ENCODE measurements around the gene ASB13. TPM values are rescaled to one million over a fixed set of nuclear protein-coding genes. Genes with fewer than 3 reads are reported as not detected.

The ASB13 gene
- total RNA-seq, 1 experiment from 2014 or later: 18.4 TPM

GRCh38 chr10:5651388-5651764 is 15.0 kb downstream of the ASB13 start:
- Histone ChIP-seq H3K4me3 (ENCODE audit: low read depth in 2 of 2, low read length in 2 of 2) (no peak overlapping the region), H3K27me3 (ENCODE audit: control insufficient read depth, insufficient read depth, low read length) (no peaks in the 10 kb centered on the region), H3K36me3 (ENCODE audit: control insufficient read depth, insufficient read depth, low read length) (no peaks in the 10 kb centered on the region), H3K4me1 (ENCODE audit: control insufficient read depth, insufficient read depth, low read length) (no peaks in the 10 kb centered on the region), H3K9me3 (ENCODE audit: control insufficient read depth, insufficient read depth, low read depth, low read length) (no peaks in the 10 kb centered on the region), H3K27ac (ENCODE audit: low read length) (no peak overlapping the region)
- POLR2A ChIA-PET: no interaction called here
- CTCF ChIA-PET: no interaction called here
- no peak for TF ChIP-seq SIN3A (IDR thresholded peaks at IDR 0.05; ENCODE audit: borderline replicate concordance, insufficient read depth, low read depth, low read length)
- no peak for TF ChIP-seq POLR2AphosphoS5 (IDR thresholded peaks at IDR 0.05; ENCODE audit: low read depth, low read length)
- TF ChIP-seq REST (IDR thresholded peaks at IDR 0.05; ENCODE audit: insufficient read depth in 1 of 2, low read depth in 2 of 2, low read length in 1 of 2): no peak
- no peak for TF ChIP-seq TCF7L2 (IDR thresholded peaks at IDR 0.05; ENCODE audit: low read depth, low read length)
- no peak for TF ChIP-seq CTCF (IDR thresholded peaks at IDR 0.05)
- no peak for DNase-seq (ENCODE audit: low read depth, low spot score)
- intact Hi-C loops (cut with micrococcal nuclease; ENCODE audit: unreplicated experiment): no loop called here
- ATAC-seq: no peak
- no TSS peak for BruUV-seq (replicated peaks)
- in situ Hi-C loops (cut with HindIII; ENCODE audit: low pct_unique_long_range_greater_than_20kb, low sequenced_read_pairs): no loop called here

GRCh38 chr10:5650664-5651387 is 15.6 kb downstream of the ASB13 start:
- no peaks in the 10 kb centered on the region for H3K27me3 ChIP-seq (ENCODE audit: control insufficient read depth, insufficient read depth, low read length)
- in situ Hi-C loops (cut with HindIII; ENCODE audit: low pct_unique_long_range_greater_than_20kb, low sequenced_read_pairs): no loop called here
- H3K27ac ChIP-seq (ENCODE audit: low read length): no peak overlapping the region
- no peak for TF ChIP-seq POLR2AphosphoS5 (IDR thresholded peaks at IDR 0.05; ENCODE audit: low read depth, low read length)
- no peak for TF ChIP-seq REST (IDR thresholded peaks at IDR 0.05; ENCODE audit: insufficient read depth in 1 of 2, low read depth in 2 of 2, low read length in 1 of 2)
- TF ChIP-seq TCF7L2 (IDR thresholded peaks at IDR 0.05; ENCODE audit: low read depth, low read length): no peak
- TF ChIP-seq CTCF (IDR thresholded peaks at IDR 0.05): no peak
- POLR2A ChIA-PET: no interaction called here
- no peaks in the 10 kb centered on the region for H3K9me3 ChIP-seq (ENCODE audit: control insufficient read depth, insufficient read depth, low read depth, low read length)
- no peak for DNase-seq (ENCODE audit: low read depth, low spot score)
- CTCF ChIA-PET: no interaction called here
- BruUV-seq (replicated peaks): no TSS peak
- no peaks in the 10 kb centered on the region for H3K36me3 ChIP-seq (ENCODE audit: control insufficient read depth, insufficient read depth, low read length)
- no peak overlapping the region for H3K4me3 ChIP-seq (ENCODE audit: low read depth in 2 of 2, low read length in 2 of 2)
- ATAC-seq: no peak
- H3K4me1 ChIP-seq (ENCODE audit: control insufficient read depth, insufficient read depth, low read length): no peaks in the 10 kb centered on the region
- intact Hi-C loops (cut with micrococcal nuclease; ENCODE audit: unreplicated experiment): no loop called here
